PFSK-1 (cell line): ENCODE measurements around the gene IDI1.

Experiments
- POLR2AphosphoS5 ChIP-seq: IDR thresholded peaks from 2 replicates; pipeline ENCODE4 v1.6.1; 2012; ENCODE audit warnings: low read depth, mild to moderate bottlenecking, control low read depth, low read length, moderate library complexity
- REST ChIP-seq, 2 experiments: IDR thresholded peaks; 2 replicates each; pipeline versions ENCODE4 v1.6.1 to v1.8.0; 2011 to 2012; ENCODE audit warnings: low read depth in 2 of 2, low read length in 2 of 2, control low read depth in 1 of 2, inconsistent platforms in 1 of 2, mild to moderate bottlenecking in 1 of 2, moderate library complexity in 1 of 2; ENCODE audit not compliant: insufficient read depth in 1 of 2

DNA sequence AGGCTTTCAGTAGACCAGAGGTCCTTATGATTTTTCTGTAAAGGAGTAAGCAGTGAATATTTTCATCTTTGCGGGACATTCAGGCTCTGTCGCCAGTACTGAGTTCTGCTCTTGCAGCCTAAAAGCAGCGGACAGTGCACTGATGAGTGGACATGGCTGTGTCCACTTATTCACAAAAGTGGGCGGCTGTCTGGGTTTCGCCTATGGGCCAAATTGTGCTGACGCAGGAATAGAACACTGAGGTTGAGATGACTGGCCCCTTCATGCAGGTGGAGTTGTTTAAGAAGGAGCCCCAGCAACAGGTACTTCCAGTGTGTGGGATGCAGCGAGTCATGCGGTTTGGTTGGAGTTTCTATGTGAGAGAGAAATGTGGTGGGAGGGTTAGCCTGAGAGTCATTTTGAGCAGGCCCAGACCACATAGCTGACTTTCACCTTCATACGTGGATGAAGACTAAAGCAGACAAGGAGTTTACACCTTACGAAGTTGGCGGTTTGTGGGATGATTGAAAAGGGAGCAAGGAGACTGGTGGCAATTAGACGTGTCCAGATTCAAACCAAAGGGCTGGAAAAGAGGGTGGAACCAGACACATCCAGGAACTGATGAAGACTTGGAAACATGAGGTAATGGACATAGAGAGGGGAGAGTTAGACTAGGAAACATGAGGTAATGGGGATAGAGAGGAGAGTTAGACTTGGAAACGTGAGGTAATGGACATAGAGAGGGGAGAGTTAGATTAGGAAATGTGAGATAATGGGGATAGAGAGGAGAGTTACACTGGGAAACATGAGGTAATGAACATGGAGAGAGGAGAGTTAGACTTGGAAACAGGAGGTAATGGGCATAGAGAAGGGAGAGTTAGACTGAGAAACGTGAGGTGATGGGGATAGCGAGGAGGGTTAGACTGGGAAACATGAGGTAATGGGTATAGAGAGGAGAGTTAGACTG, 45.5 kb upstream of the IDI1 start:
- no peak for TF ChIP-seq POLR2AphosphoS5
- TF ChIP-seq REST (IDR thresholded peaks at IDR 0.05; ENCODE audit: insufficient read depth in 1 of 2, low read depth in 2 of 2, low read length in 2 of 2), result no peak
